ENCODE results near the gene TRIM37. TPM values are rescaled to one million over a fixed set of nuclear protein-coding genes. Genes with fewer than 3 reads are reported as not detected.

The TRIM37 gene
- total and polyA plus RNA-seq, 2 of the 8 experiments (the other 6 are each of a cell fraction or from before 2014, with no cell fraction given), result 38.2 to 57.0 TPM

DNA sequence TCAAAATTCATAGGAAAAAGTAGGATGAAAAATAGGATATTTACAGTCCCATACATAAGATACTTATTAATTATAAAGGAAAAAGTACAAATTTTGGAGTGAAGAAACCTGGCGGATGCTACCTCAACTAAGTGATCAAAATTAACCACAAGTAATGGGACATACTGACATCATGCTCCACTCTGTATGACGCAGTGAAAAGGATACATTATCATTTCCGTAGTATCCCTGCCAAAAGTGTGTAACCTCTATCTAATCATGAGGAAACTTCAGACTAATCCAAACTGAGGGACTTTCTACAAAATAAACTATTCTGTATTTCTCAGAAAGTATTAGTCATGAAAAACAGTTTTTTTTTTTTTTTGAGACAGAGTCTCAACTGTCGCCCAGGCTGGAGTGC lies 60.5 kb downstream of the TRIM37 start:
- Histone ChIP-seq H2BK120ac (replicated peaks; ENCODE audit: low read depth, low read length) (no peak overlapping the region), H3K18ac (ENCODE audit: extremely low read depth, low read length) (no peak overlapping the region), H3K79me1 (ENCODE audit: low read depth, low read length) (no peaks in the 10 kb centered on the region), H3K56ac (replicated peaks; ENCODE audit: insufficient read length, low read depth, low read length) (no peak overlapping the region), H3K9me3 (ENCODE audit: insufficient read depth in 2 of 2, low read depth in 1 of 2, low read length in 1 of 2) (no peaks in the 10 kb centered on the region), H3K4me2 (ENCODE audit: insufficient read depth in 1 of 2, low read depth in 2 of 2, low read length in 2 of 2) (no peak overlapping the region), H3K4ac (replicated peaks; ENCODE audit: insufficient read length, low read depth, low read length) (no peak overlapping the region), H2AK5ac (ENCODE audit: low read depth, low read length) (no peak overlapping the region), H3K27me3 (replicated peaks in 1 of 4; ENCODE audit: control insufficient read depth in 3 of 4, extremely low read depth in 1 of 4, insufficient read depth in 3 of 4, low read length in 3 of 4) (no peaks in the 10 kb centered on the region), H2BK20ac (ENCODE audit: low read length) (no peak overlapping the region), H2BK12ac (ENCODE audit: low read depth, low read length) (no peak overlapping the region), H3K14ac (ENCODE audit: insufficient read length) (no peak overlapping the region), H4K20me1 (replicated peaks in 1 of 2; ENCODE audit: control insufficient read depth in 1 of 2, insufficient read depth in 2 of 2, low read length in 2 of 2) (peaks cover 0 to 2% of the 10 kb centered on the region in 2 experiments), H4K91ac (replicated peaks; ENCODE audit: insufficient read length, low read length) (no peak overlapping the region), H3K4me1 (replicated peaks in 1 of 4; ENCODE audit: control insufficient read depth in 3 of 4, insufficient read depth in 4 of 4, low read length in 3 of 4) (no peaks in the 10 kb centered on the region), H3K23ac (ENCODE audit: insufficient read length) (no peak overlapping the region), H3K27ac (ENCODE audit: low read depth, low read length) (no peak overlapping the region), H4K8ac (ENCODE audit: extremely low read depth, insufficient read depth, low read length) (no peak overlapping the region), H3K9ac (replicated peaks in 1 of 4; ENCODE audit: extremely low read depth in 1 of 4, low read depth in 3 of 4, low read length in 3 of 4) (no peak overlapping the region), H3K23me2 (ENCODE audit: low read depth, low read length) (no peaks in the 10 kb centered on the region), H3K36me3 (ENCODE audit: control insufficient read depth in 2 of 4, insufficient read depth in 4 of 4, low read length in 3 of 4) (peaks cover 11 to 60% (median 44%) of the 10 kb centered on the region in 4 experiments), H3K79me2 (ENCODE audit: control insufficient read depth in 1 of 2, insufficient read depth in 2 of 2, low read length in 2 of 2) (no peaks in the 10 kb centered on the region), H2AFZ (ENCODE audit: low read length) (no peak overlapping the region), H3K4me3 (ENCODE audit: extremely low read depth in 1 of 4, insufficient read depth in 2 of 4, low read depth in 3 of 4, low read length in 4 of 4) (no peak overlapping the region), H2BK15ac (ENCODE audit: low read length) (no peak overlapping the region), H4K5ac (ENCODE audit: insufficient read length, low read depth, low read length) (no peak overlapping the region), H2BK5ac (ENCODE audit: low read depth, low read length) (no peak overlapping the region)
- ChIA-PET POLR2A (ENCODE audit: partially characterized antibody) (no interaction called here), CTCF (ENCODE audit: partially characterized antibody) (interaction anchor here (0.6 kb wide), 1 partner anchor 315 kb away, joined by 3 read pairs; no protein-coding TSS in a partner anchor)
- DNase-seq (ENCODE audit: low read depth in 1 of 2, low spot score in 2 of 2) (no peak), FAIRE-seq (no peak)
- WGBS, 2 experiments (ENCODE audit: extremely low coverage in 1 of 2, insufficient coverage in 1 of 2, insufficient read length in 1 of 2, insufficient replicate concordance in 2 of 2, low coverage in 1 of 2, low lambda C conversion rate in 2 of 2, missing lambda C conversion rate in 1 of 2), result 85% methylated on average over 4 of the region's 4 CpGs; no CpG with 5 or more reads in 1 of the 2 experiments
- TF ChIP-seq RNF2 (IDR thresholded peaks at IDR 0.05; ENCODE audit: borderline replicate concordance, low read depth, low read length, missing control alignments, poor library complexity, severe bottlenecking), result no peak
- TF ChIP-seq, protein P1, sequence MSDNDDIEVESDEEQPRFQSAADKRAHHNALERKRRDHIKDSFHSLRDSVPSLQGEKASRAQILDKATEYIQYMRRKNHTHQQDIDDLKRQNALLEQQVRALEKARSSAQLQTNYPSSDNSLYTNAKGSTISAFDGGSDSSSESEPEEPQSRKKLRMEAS (IDR thresholded peaks at IDR 0.05), result no peak
- TF ChIP-seq SP1 (IDR thresholded peaks at IDR 0.05; ENCODE audit: low read depth, low read length), result no peak
- no peak for TF ChIP-seq SIN3A (conservative IDR thresholded peaks at IDR 0.05 in 1 of 2, IDR thresholded peaks at IDR 0.05 in 1 of 2; ENCODE audit: low read depth in 1 of 2, low read length in 2 of 2)
- no peak for TF ChIP-seq CBX8 (IDR thresholded peaks at IDR 0.05; ENCODE audit: borderline replicate concordance, low read depth, low read length)
- TF ChIP-seq RBBP5 (IDR thresholded peaks at IDR 0.05; ENCODE audit: borderline replicate concordance, low read depth, low read length), result no peak
- TF ChIP-seq RAD21 (IDR thresholded peaks at IDR 0.05 in 1 of 2, conservative IDR thresholded peaks at IDR 0.05 in 1 of 2; ENCODE audit: low read depth in 2 of 2, low read length in 2 of 2), result no peak
- TF ChIP-seq, protein P2, sequence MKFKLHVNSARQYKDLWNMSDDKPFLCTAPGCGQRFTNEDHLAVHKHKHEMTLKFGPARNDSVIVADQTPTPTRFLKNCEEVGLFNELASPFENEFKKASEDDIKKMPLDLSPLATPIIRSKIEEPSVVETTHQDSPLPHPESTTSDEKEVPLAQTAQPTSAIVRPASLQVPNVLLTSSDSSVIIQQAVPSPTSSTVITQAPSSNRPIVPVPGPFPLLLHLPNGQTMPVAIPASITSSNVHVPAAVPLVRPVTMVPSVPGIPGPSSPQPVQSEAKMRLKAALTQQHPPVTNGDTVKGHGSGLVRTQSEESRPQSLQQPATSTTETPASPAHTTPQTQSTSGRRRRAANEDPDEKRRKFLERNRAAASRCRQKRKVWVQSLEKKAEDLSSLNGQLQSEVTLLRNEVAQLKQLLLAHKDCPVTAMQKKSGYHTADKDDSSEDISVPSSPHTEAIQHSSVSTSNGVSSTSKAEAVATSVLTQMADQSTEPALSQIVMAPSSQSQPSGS (IDR thresholded peaks at IDR 0.05; ENCODE audit: low read length), result no peak
- no peak for TF ChIP-seq CHD2 (IDR thresholded peaks at IDR 0.05; ENCODE audit: low read length)
- TF ChIP-seq, protein P3, sequence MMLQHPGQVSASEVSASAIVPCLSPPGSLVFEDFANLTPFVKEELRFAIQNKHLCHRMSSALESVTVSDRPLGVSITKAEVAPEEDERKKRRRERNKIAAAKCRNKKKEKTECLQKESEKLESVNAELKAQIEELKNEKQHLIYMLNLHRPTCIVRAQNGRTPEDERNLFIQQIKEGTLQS (IDR thresholded peaks at IDR 0.05; ENCODE audit: insufficient read depth, low read depth, low read length), result no peak

All from H1 (cell line).